Fibroblast of lung (primary cell): ENCODE measurements around the gene LRRC71. TPM values are rescaled to one million over a fixed set of nuclear protein-coding genes. Genes with fewer than 3 reads are reported as not detected.
A peak's percentile ranks its signal among the peaks of the same experiment; 100 is the strongest.

Experiments used
- DNase-seq, 2 donors: peaks; one replicate each; pipeline versions ENCODE4 v3.0.0 to v3.0.0-alpha.2; 2010; ENCODE audit warnings: low read depth in 2 of 2
- H2AFZ ChIP-seq: 2 replicates; pipeline ENCODE4 v1.5.1; 2012; ENCODE audit warnings: low read length, control low read depth, inconsistent platforms
- H3K27ac ChIP-seq: 2 replicates; pipeline ENCODE4 v1.5.1; 2011; ENCODE audit warnings: low read length, control low read depth; ENCODE audit not compliant: insufficient read depth
- H3K27me3 ChIP-seq: 2 replicates; pipeline ENCODE4 v1.5.1; 2011; ENCODE audit warnings: mild to moderate bottlenecking, low read length; ENCODE audit not compliant: control insufficient read depth, insufficient read depth
- H3K36me3 ChIP-seq: 2 replicates; pipeline ENCODE4 v1.5.1; 2011; ENCODE audit warnings: low read length; ENCODE audit not compliant: control insufficient read depth, insufficient read depth
- H3K4me1 ChIP-seq: 2 replicates; pipeline ENCODE4 v1.5.1; 2011; ENCODE audit warnings: low read length; ENCODE audit not compliant: control insufficient read depth, insufficient read depth; ENCODE audit errors: extremely low read depth
- H3K4me2 ChIP-seq: 2 replicates; pipeline ENCODE4 v1.5.1; 2011; ENCODE audit warnings: low read length, control low read depth; ENCODE audit not compliant: insufficient read depth; ENCODE audit errors: extremely low read depth
- H3K4me3 ChIP-seq, 4 experiments: fragments of 200-600 bp in 1 of 4; sonication (generic) in 1 of 4; replicated peaks in 1 of 4; 2 replicates each; pipeline ENCODE4 v1.5.1; 2011 to 2016; ENCODE audit warnings: low read length in 4 of 4, low read depth in 3 of 4, mild to moderate bottlenecking in 3 of 4, control low read depth in 2 of 4, inconsistent platforms in 1 of 4, mixed read lengths in 1 of 4; ENCODE audit not compliant: insufficient read depth in 1 of 4; ENCODE audit errors: control extremely low read depth in 1 of 4
- H3K79me2 ChIP-seq: 2 replicates; pipeline ENCODE4 v1.5.1; 2012; ENCODE audit warnings: mild to moderate bottlenecking, low read length, inconsistent platforms; ENCODE audit not compliant: control insufficient read depth, insufficient read depth
- H3K9ac ChIP-seq: 2 replicates; pipeline ENCODE4 v1.5.1; 2011; ENCODE audit warnings: mild to moderate bottlenecking, low read length, control low read depth; ENCODE audit not compliant: insufficient read depth
- H3K9me3 ChIP-seq: 2 replicates; pipeline ENCODE4 v1.5.1; 2012; ENCODE audit warnings: low read depth, low read length; ENCODE audit not compliant: control insufficient read depth, insufficient read depth
- H4K20me1 ChIP-seq: 2 replicates; pipeline ENCODE4 v1.5.1; 2011; ENCODE audit warnings: low read length; ENCODE audit not compliant: control insufficient read depth, insufficient read depth; ENCODE audit errors: extremely low read depth
- EZH2 ChIP-seq: IDR thresholded peaks from 2 replicates; pipeline ENCODE4 v1.5.1; 2012; ENCODE audit warnings: low read length, control low read depth, mild to moderate bottlenecking; ENCODE audit errors: missing control alignments
- polyA plus RNA-seq, 2 donors: library from polyadenylated mRNA; depleted of rRNA in 1 of 2; stranded (reverse) in 1 of 2; unstranded in 1 of 2; fragments of >200 nt; gene quantifications; 2 replicates each; pipeline ENCODE4 v1.2.1, GENCODE V29; 2011 to 2012; ENCODE audit warnings: missing spikeins in 1 of 2
- total RNA-seq: library from RNA; depleted of rRNA; stranded (reverse); fragments of >200 nt; gene quantifications from 2 replicates; pipeline ENCODE4 v1.2.1, GENCODE V29; 2014
- TF ChIP-seq, protein P1 (sequence below), 2 donors: IDR thresholded peaks in 1 of 2; conservative IDR thresholded peaks in 1 of 2; 1 replicate in 1 of 2; 2 replicates in 1 of 2; pipeline ENCODE4 v1.5.1; 2011 to 2012; ENCODE audit warnings: low read length in 2 of 2, control low read depth in 1 of 2, inconsistent platforms in 1 of 2, low read depth in 1 of 2, mild to moderate bottlenecking in 1 of 2

LRRC71 gene
- total and polyA plus RNA-seq, 2 donors (not counting 1 experiment from before 2014, with no cell fraction given) = 1.8 TPM; not detected in 1

DNA sequence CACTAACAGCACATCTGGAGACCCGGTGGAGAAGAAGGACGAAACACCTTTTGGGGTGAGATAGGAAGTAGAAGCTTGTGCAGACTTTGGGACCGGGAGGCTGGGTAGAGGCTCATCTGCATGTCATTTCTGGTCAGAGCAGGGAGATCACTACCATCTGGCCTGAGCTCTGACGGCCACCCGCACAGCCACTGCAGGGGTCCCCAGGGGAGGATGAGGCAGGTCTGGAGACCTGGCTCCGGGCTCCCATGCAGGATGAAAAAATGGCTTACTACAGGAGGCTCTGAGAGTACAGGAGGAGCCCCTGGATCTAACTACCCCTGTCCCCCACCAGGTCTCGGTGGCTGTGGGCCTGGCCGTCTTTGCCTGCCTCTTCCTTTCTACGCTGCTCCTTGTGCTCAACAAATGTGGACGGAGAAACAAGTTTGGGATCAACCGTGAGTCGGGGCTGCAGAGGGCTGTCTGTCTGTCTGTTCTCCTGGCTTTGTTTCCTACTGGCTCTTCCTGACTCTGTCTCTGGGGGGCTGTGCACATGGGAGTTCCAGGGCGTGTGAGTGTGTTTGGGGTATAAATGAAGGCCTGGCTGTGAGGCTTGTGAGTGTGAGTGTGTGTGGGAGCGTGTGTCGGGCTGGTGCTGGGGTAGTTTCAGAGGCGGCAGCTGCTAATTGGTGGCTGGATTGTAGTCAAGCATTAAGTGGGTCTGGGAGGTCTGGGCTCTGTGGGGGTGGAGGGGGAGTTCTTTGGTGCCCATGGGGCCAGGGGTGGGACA is 45.7 kb upstream of the LRRC71 start:
- Histone ChIP-seq H3K9me3 (no peaks in the 10 kb centered on the region), H4K20me1 (no peaks in the 10 kb centered on the region), H3K79me2 (no peaks in the 10 kb centered on the region), H3K4me2 (no peak overlapping the region), H2AFZ (no peak overlapping the region), H3K27me3 (peaks cover 25% of the 10 kb centered on the region), H3K4me3 (no peak overlapping the region), H3K27ac (no peak overlapping the region), H3K36me3 (no peaks in the 10 kb centered on the region), H3K4me1 (peaks cover 4% of the 10 kb centered on the region), H3K9ac (no peak overlapping the region)
- no peak for TF ChIP-seq EZH2
- TF ChIP-seq, protein P1, sequence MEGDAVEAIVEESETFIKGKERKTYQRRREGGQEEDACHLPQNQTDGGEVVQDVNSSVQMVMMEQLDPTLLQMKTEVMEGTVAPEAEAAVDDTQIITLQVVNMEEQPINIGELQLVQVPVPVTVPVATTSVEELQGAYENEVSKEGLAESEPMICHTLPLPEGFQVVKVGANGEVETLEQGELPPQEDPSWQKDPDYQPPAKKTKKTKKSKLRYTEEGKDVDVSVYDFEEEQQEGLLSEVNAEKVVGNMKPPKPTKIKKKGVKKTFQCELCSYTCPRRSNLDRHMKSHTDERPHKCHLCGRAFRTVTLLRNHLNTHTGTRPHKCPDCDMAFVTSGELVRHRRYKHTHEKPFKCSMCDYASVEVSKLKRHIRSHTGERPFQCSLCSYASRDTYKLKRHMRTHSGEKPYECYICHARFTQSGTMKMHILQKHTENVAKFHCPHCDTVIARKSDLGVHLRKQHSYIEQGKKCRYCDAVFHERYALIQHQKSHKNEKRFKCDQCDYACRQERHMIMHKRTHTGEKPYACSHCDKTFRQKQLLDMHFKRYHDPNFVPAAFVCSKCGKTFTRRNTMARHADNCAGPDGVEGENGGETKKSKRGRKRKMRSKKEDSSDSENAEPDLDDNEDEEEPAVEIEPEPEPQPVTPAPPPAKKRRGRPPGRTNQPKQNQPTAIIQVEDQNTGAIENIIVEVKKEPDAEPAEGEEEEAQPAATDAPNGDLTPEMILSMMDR (conservative IDR thresholded peaks at IDR 0.05 in 1 of 2, IDR thresholded peaks at IDR 0.05 in 1 of 2; ENCODE audit: low read depth in 1 of 2, low read length in 2 of 2) = no peak
- DNase-seq = no peak

DNA sequence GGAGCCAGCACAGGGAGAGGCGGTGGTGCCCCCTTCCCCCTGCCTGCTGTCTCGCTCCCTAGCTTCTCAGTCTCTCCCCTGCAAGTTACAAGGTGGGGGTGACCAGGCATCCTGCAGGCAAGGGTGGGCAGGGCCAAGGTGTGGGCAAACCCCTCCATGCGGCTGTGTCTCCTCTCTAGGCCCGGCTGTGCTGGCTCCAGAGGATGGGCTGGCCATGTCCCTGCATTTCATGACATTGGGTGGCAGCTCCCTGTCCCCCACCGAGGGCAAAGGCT is 45.2 kb upstream of the LRRC71 start:
- Histone ChIP-seq H3K27me3 (peaks cover 29% of the 10 kb centered on the region), H4K20me1 (no peaks in the 10 kb centered on the region), H3K79me2 (no peaks in the 10 kb centered on the region), H3K9me3 (no peaks in the 10 kb centered on the region), H3K4me1 (peaks cover 2% of the 10 kb centered on the region), H3K36me3 (no peaks in the 10 kb centered on the region), H3K4me3 (no peak overlapping the region), H3K27ac (no peak overlapping the region), H3K4me2 (no peak overlapping the region), H2AFZ (no peak overlapping the region), H3K9ac (no peak overlapping the region)
- DNase-seq = no peak
- no peak for TF ChIP-seq EZH2
- TF ChIP-seq, protein P1 (conservative IDR thresholded peaks at IDR 0.05 in 1 of 2, IDR thresholded peaks at IDR 0.05 in 1 of 2; ENCODE audit: low read depth in 1 of 2, low read length in 2 of 2) = no peak

DNA sequence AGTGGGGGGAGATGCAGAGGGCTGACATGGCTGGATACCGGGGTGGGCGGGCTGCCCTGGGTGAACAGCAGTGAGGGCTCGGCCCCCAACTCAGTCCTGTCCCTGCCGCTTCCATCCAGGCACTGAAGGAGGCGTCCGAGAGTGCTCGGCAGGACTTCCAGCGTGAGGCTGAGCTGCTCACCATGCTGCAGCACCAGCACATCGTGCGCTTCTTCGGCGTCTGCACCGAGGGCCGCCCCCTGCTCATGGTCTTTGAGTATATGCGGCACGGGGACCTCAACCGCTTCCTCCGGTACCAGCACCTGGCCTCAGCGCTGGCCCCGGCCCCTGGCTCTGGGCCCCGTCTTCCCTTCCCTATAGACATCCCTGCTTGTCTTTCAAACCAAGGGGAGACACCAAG is 44.2 kb upstream of the LRRC71 start:
- Histone ChIP-seq H3K9me3 (no peaks in the 10 kb centered on the region), H3K27me3 (peaks cover 38% of the 10 kb centered on the region), H3K4me2 (no peak overlapping the region), H3K36me3 (no peaks in the 10 kb centered on the region), H2AFZ (no peak overlapping the region), H3K9ac (no peak overlapping the region), H3K79me2 (no peaks in the 10 kb centered on the region), H3K27ac (no peak overlapping the region), H3K4me1 (no peaks in the 10 kb centered on the region), H3K4me3 (no peak overlapping the region), H4K20me1 (no peaks in the 10 kb centered on the region)
- TF ChIP-seq EZH2 = no peak
- TF ChIP-seq, protein P1 (conservative IDR thresholded peaks at IDR 0.05 in 1 of 2, IDR thresholded peaks at IDR 0.05 in 1 of 2; ENCODE audit: low read depth in 1 of 2, low read length in 2 of 2) = peak in 1 of 2 donors; percentile 31
- DNase-seq = no peak
